D341Med (cell line): ENCODE results near the gene FKBP8.

ENCODE experiments used
- DNase-seq: peaks from one replicate; pipeline ENCODE4 v3.0.0; 2012; ENCODE audit warnings: low spot score

FKBP8 gene

GRCh38 chr19:18521692-18522123 is 21.7 kb downstream of the FKBP8 start, which contains the start of gene ELL:
ELL (minus strand) TSS chr19:18522070; CDS start chr19:18522055, 15 bp downstream.
- no peak for DNase-seq

- DNase-seq, result no peak
Measured at GRCh38 chr19:18520848-18521691, 22.3 kb downstream of the FKBP8 start.

- DNase-seq, result peak; percentile 79
Measured at GRCh38 chr19:18519962-18520847, 23.2 kb downstream of the FKBP8 start.

GRCh38 chr19:18518639-18519038 is 24.7 kb downstream of the FKBP8 start:
- no peak for DNase-seq

GRCh38 chr19:18517606-18518005 is 25.8 kb downstream of the FKBP8 start:
- no peak for DNase-seq

GRCh38 chr19:18515959-18516358 is 27.4 kb downstream of the FKBP8 start:
- DNase-seq, result no peak

GRCh38 chr19:18514800-18515682 is 28.3 kb downstream of the FKBP8 start:
- DNase-seq, result no peak

- DNase-seq, result no peak
Measured at GRCh38 chr19:18513868-18514267, 29.5 kb downstream of the FKBP8 start.

GRCh38 chr19:18510216-18510615 is 33.2 kb downstream of the FKBP8 start:
- DNase-seq, result no peak

- DNase-seq, result no peak
Measured at GRCh38 chr19:18508585-18508984, 34.8 kb downstream of the FKBP8 start.

- DNase-seq, result no peak
Measured at GRCh38 chr19:18507727-18508440, 35.5 kb downstream of the FKBP8 start.

GRCh38 chr19:18507021-18507726 is 36.2 kb downstream of the FKBP8 start:
- no peak for DNase-seq

GRCh38 chr19:18506101-18506930 is 37.1 kb downstream of the FKBP8 start:
- no peak for DNase-seq

- DNase-seq, result no peak
Measured at GRCh38 chr19:18504886-18505610, 38.3 kb downstream of the FKBP8 start.

GRCh38 chr19:18503971-18504885 is 39.1 kb downstream of the FKBP8 start:
- DNase-seq, result no peak

- no peak for DNase-seq
Measured at GRCh38 chr19:18503337-18503970, 39.9 kb downstream of the FKBP8 start.

GRCh38 chr19:18502638-18503294 is 40.6 kb downstream of the FKBP8 start:
- no peak for DNase-seq
